ENCODE data around the gene CYTH4.

Gene CYTH4

GRCh38 chr22:37259540-37260029 is 22.7 kb upstream of the CYTH4 start:
- no peak for DNase-seq (ENCODE audit: extremely low read depth, low read depth)
- TF ChIP-seq, protein P1, sequence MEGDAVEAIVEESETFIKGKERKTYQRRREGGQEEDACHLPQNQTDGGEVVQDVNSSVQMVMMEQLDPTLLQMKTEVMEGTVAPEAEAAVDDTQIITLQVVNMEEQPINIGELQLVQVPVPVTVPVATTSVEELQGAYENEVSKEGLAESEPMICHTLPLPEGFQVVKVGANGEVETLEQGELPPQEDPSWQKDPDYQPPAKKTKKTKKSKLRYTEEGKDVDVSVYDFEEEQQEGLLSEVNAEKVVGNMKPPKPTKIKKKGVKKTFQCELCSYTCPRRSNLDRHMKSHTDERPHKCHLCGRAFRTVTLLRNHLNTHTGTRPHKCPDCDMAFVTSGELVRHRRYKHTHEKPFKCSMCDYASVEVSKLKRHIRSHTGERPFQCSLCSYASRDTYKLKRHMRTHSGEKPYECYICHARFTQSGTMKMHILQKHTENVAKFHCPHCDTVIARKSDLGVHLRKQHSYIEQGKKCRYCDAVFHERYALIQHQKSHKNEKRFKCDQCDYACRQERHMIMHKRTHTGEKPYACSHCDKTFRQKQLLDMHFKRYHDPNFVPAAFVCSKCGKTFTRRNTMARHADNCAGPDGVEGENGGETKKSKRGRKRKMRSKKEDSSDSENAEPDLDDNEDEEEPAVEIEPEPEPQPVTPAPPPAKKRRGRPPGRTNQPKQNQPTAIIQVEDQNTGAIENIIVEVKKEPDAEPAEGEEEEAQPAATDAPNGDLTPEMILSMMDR (IDR thresholded peaks at IDR 0.05; ENCODE audit: low read depth, low read length, missing control alignments): peak; percentile 61
- H3K4me3 ChIP-seq (replicated peaks; ENCODE audit: low read depth, low read length): no peak overlapping the region

DNA sequence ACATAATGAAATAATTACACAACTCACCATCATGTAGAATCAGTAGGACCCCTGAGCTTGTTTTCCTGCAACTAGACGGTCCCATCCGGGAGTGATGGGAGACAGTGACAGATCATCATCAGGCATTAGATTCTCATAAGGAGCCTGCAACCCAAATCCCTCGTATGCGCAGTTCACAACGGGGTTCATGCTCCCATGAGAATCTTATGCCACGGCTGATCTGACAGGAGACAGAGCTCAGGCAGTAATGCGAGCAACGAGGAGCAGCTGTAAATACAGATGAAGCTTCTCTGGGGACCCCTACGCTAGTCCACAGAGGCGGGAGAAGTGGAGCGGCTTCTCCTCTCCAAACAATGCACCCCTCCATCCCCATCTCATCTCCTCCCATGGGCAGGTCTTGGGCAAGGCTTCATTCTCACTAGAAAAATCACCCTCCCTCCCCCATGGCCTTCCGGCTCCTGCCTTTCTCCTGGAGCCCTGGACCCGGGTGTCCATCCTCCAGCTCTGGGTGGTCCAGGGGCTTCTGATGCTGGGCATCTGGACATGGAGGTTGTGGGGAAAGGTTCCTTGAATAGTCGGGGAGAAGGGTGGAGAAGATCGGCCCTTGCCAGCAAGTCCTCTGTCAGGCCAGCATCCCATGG is 22.0 kb upstream of the CYTH4 start:
- DNase-seq (ENCODE audit: extremely low read depth, low read depth): no peak
- TF ChIP-seq, protein P1 (IDR thresholded peaks at IDR 0.05; ENCODE audit: low read depth, low read length, missing control alignments): no peak
- no peak overlapping the region for H3K4me3 ChIP-seq (replicated peaks; ENCODE audit: low read depth, low read length)

- TF ChIP-seq, protein P1 (IDR thresholded peaks at IDR 0.05; ENCODE audit: low read depth, low read length, missing control alignments): peak; percentile 94
- DNase-seq (ENCODE audit: extremely low read depth, low read depth): no peak
- no peak overlapping the region for H3K4me3 ChIP-seq (replicated peaks; ENCODE audit: low read depth, low read length)
These were observed 21.4 kb upstream of the CYTH4 start for GRCh38 chr22:37260901-37261336.

DNA sequence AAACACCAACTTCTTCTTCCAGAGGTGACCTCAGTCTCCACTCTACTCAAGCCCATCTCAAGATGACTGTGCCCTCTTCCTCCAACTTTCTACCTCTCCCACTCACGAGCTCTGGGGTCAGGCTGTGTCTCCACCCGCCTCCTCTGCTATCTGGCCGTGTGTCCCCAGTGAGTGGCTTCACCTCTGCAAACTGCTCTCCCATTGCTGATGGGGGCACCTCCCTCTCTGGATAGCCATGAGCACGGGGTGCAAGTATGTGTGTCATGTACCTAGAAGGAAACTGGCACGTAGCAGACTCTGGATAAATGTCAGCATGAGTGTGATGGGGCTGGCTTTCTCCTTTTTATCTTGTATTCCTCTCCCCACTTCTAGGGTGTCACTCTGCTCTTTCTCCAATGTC is 20.0 kb upstream of the CYTH4 start:
- H3K4me3 ChIP-seq (replicated peaks; ENCODE audit: low read depth, low read length): no peak overlapping the region
- no peak for DNase-seq (ENCODE audit: extremely low read depth, low read depth)
- TF ChIP-seq, protein P1 (IDR thresholded peaks at IDR 0.05; ENCODE audit: low read depth, low read length, missing control alignments): no peak

DNA sequence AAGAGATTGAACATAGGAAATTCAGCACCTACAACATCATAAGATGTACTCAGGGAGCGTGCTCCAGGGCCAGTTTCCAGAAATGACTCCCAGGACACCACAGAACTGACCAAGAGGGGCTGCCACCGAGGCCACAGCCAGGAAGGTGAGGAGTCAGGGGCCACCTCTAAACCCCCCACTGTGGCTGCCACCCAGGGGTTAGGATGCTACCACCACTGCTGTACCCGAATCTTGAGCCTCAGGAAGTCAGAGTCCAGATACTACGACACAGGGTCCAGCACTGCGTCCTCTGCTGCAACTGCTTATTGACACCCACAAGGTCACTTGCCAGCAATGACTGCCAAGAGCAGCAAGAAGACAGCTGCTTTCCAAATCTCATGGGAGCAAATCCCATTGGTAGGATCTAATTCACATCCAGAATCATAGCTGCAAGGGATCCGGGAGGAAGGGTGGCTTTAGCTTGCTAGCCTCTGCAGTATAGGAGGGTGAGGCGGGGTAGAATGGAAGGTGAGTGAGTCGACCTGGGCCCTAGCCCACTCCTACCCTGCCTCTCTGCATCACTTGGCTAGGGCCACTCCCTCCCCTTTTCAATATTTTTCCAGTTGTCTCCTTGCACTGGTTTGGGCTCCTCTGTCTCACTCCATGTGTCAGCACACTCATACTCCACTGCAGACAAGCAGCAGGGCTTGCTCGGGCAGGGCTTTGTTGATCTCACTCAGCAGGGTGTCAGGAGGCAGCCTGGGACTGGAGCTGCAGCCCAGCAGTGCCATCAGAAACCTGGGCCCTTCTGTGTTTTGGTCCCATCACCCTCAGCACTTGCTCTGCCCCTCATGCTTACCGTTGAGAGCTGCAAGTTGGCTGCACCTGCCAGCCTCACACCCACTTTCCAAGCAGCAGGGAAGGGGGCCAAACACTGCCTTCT is 18.1 kb upstream of the CYTH4 start:
- TF ChIP-seq, protein P1 (IDR thresholded peaks at IDR 0.05; ENCODE audit: low read depth, low read length, missing control alignments): no peak
- H3K4me3 ChIP-seq (replicated peaks; ENCODE audit: low read depth, low read length): no peak overlapping the region
- no peak for DNase-seq (ENCODE audit: extremely low read depth, low read depth)

GRCh38 chr22:37266581-37267134 is 15.7 kb upstream of the CYTH4 start:
- DNase-seq (ENCODE audit: extremely low read depth, low read depth): no peak
- peak overlapping the region; percentile 32 for H3K4me3 ChIP-seq (replicated peaks; ENCODE audit: low read depth, low read length)
- TF ChIP-seq, protein P1 (IDR thresholded peaks at IDR 0.05; ENCODE audit: low read depth, low read length, missing control alignments): no peak

Data from HFF-Myc (cell line).